ENCODE data around the gene ZDHHC22. TPM values are rescaled to one million over a fixed set of nuclear protein-coding genes. Genes with fewer than 3 reads are reported as not detected.
A peak's percentile ranks its signal among the peaks of the same experiment; 100 is the strongest.

The ZDHHC22 gene
- total and polyA plus RNA-seq, 2 experiments from 2014 or later, result 17.6 to 32.1 TPM

GRCh38 chr14:77113644-77114043 is 27.9 kb downstream of the ZDHHC22 start (continued):
- no peak for TF ChIP-seq ZNF462 (CRISPR knock-in tag; IDR thresholded peaks at IDR 0.05)
- TF ChIP-seq POLR2AphosphoS5 (IDR thresholded peaks at IDR 0.05; ENCODE audit: low read depth), result no peak
- TF ChIP-seq ZNF114 (CRISPR knock-in tag; IDR thresholded peaks at IDR 0.05), result no peak
- TF ChIP-seq CTCF (conservative IDR thresholded peaks at IDR 0.05; ENCODE audit: low read depth in 2 of 2), result no peak; a peak in 1 of 4 replicates
- TF ChIP-seq JUNB (IDR thresholded peaks at IDR 0.05; ENCODE audit: unreplicated experiment), result no peak
- TF ChIP-seq NANOG (IDR thresholded peaks at IDR 0.05; ENCODE audit: borderline replicate concordance), result no peak

- Histone ChIP-seq H3K4me3 (peak overlapping the region; percentile 17), H3K27me3 (ENCODE audit: insufficient read depth) (no peaks in the 10 kb centered on the region), H3K9me2 (ENCODE audit: insufficient read depth) (no peaks in the 10 kb centered on the region), H3K4me1 (ENCODE audit: insufficient read depth) (peaks cover 31% of the 10 kb centered on the region), H3K79me2 (replicated peaks; ENCODE audit: insufficient read depth) (peaks cover 13% of the 10 kb centered on the region), H4K20me1 (replicated peaks; ENCODE audit: insufficient read depth) (no peaks in the 10 kb centered on the region), H3K4me2 (peak overlapping the region; percentile 57; the same call in 1 of the 2 replicates), H3K36me3 (ENCODE audit: insufficient read depth) (peaks cover 19% of the 10 kb centered on the region), H3K27ac (ENCODE audit: low read depth) (peak overlapping the region; percentile 96), H2AFZ (no peak overlapping the region), H3F3A (replicated peaks; ENCODE audit: low read depth) (peaks cover 11% of the 10 kb centered on the region; the same call in 1 of the 2 replicates)
- Mint-ChIP-seq H3K27ac (peak overlapping the region; percentile 98), H3K27me3 (ENCODE audit: insufficient read depth, low read depth, poor library complexity) (peaks cover 2% of the 10 kb centered on the region), H3K4me3 (peak overlapping the region; percentile 54), H3K36me3 (ENCODE audit: low read depth) (peaks cover 61% of the 10 kb centered on the region), H3K4me1 (peaks cover 54% of the 10 kb centered on the region), H3K9me3 (no peaks in the 10 kb centered on the region)
- DNase-seq (ENCODE audit: low spot score) (peak; percentile 92), ATAC-seq (peak; percentile 97)
- TF ChIP-seq CREB1 (CRISPR knock-in tag; IDR thresholded peaks at IDR 0.05; ENCODE audit: low read depth) (peak; percentile 46; the same call in 1 of the 2 replicates), ZNF331 (CRISPR knock-in tag; IDR thresholded peaks at IDR 0.05; ENCODE audit: low read depth) (no peak), STAT1 (IDR thresholded peaks at IDR 0.05; ENCODE audit: unreplicated experiment) (no peak), NANOG (IDR thresholded peaks at IDR 0.05; ENCODE audit: borderline replicate concordance) (no peak), REST (IDR thresholded peaks at IDR 0.05; ENCODE audit: unreplicated experiment) (no peak), ETS1 (IDR thresholded peaks at IDR 0.05) (peak; percentile 51)
Measured at GRCh38 chr14:77111021-77111420, 30.6 kb downstream of the ZDHHC22 start.
